Measurements from ENCODE around the gene MICU1. TPM values are rescaled to one million over a fixed set of nuclear protein-coding genes. Genes with fewer than 3 reads are reported as not detected.

MICU1 gene
- total and polyA plus RNA-seq, 2 donors from 2014 or later, result 46.3 to 89.9 TPM

DNA sequence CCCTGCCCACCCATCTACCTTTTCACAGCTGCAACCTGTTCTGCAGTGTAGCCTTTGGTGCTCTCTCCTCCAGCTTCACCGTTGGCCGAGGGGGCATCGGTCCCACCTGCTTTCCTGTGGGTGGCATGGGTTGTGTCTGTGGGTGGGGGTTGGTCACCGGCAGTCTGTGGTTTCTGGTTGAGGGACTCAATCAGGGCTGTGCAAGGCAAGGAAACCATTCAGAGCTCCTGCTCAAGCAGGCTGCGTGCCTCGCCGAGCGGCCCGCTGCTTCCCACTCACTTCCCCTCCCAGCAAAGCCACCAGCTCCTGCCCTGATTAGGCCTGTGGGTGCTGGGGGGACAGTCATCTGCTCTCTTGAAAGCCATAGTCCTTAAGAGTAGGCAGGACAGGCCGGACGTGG lies 280.9 kb downstream of the MICU1 start:
- H3K27ac ChIP-seq (ENCODE audit: low read depth in 2 of 2, low read length in 2 of 2), result no peak overlapping the region
- DNase-seq (no peak), FAIRE-seq (no peak)
- H3K4me1 ChIP-seq (ENCODE audit: control insufficient read depth in 2 of 3, insufficient read depth in 2 of 3, low read depth in 1 of 3, low read length in 3 of 3), result no peaks in the 10 kb centered on the region
- TF ChIP-seq, protein P1, sequence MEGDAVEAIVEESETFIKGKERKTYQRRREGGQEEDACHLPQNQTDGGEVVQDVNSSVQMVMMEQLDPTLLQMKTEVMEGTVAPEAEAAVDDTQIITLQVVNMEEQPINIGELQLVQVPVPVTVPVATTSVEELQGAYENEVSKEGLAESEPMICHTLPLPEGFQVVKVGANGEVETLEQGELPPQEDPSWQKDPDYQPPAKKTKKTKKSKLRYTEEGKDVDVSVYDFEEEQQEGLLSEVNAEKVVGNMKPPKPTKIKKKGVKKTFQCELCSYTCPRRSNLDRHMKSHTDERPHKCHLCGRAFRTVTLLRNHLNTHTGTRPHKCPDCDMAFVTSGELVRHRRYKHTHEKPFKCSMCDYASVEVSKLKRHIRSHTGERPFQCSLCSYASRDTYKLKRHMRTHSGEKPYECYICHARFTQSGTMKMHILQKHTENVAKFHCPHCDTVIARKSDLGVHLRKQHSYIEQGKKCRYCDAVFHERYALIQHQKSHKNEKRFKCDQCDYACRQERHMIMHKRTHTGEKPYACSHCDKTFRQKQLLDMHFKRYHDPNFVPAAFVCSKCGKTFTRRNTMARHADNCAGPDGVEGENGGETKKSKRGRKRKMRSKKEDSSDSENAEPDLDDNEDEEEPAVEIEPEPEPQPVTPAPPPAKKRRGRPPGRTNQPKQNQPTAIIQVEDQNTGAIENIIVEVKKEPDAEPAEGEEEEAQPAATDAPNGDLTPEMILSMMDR (IDR thresholded peaks at IDR 0.05; ENCODE audit: borderline replicate concordance, extremely low read depth, insufficient read depth), result no peak
- intact Hi-C loops (cut with DNase I), result no loop called here
- no peaks in the 10 kb centered on the region for H3K27me3 ChIP-seq (ENCODE audit: control insufficient read depth, insufficient read depth, low read length)
- no peaks in the 10 kb centered on the region for H3K9me3 ChIP-seq (ENCODE audit: control insufficient read depth in 2 of 3, insufficient read depth in 1 of 3, low read length in 3 of 3)
- H3K4me3 ChIP-seq (ENCODE audit: low read length in 3 of 3), result no peak overlapping the region
- no peak overlapping the region for H3K9ac ChIP-seq (ENCODE audit: low read length in 3 of 3)
- H3K36me3 ChIP-seq (ENCODE audit: control insufficient read depth in 2 of 3, insufficient read depth in 3 of 3, low read length in 3 of 3), result peaks cover 0 to 20% (median 3%) of the 10 kb centered on the region in 3 donors

DNA sequence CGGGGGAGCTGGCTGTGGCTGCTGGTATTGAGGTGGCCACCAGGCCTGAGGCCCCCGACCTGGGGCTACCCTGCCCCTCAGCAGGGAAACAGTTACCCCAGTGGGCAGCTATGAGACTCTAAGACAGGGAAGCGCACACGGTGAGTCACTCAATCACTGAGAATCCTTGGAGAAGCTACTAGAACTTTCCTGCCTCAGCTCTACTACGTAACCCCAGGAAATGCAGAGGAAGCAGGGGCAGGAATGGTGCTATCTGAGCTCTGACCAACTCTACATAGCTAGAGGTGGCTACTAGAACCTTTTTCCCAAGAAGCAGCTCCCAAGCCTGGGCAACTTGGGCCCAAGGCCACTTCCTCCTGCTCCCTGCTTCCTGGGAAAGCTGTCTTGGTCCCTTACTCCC lies 283.0 kb downstream of the MICU1 start:
- DNase-seq (no peak), FAIRE-seq (no peak)
- Histone ChIP-seq H3K27me3 (ENCODE audit: control insufficient read depth, insufficient read depth, low read length) (no peaks in the 10 kb centered on the region), H3K9me3 (ENCODE audit: control insufficient read depth in 2 of 3, insufficient read depth in 1 of 3, low read length in 3 of 3) (no peaks in the 10 kb centered on the region), H3K4me1 (ENCODE audit: control insufficient read depth in 2 of 3, insufficient read depth in 2 of 3, low read depth in 1 of 3, low read length in 3 of 3) (no peaks in the 10 kb centered on the region), H3K27ac (ENCODE audit: low read depth in 2 of 2, low read length in 2 of 2) (no peak overlapping the region), H3K9ac (ENCODE audit: low read length in 3 of 3) (no peak overlapping the region), H3K4me3 (ENCODE audit: low read length in 3 of 3) (no peak overlapping the region), H3K36me3 (ENCODE audit: control insufficient read depth in 2 of 3, insufficient read depth in 3 of 3, low read length in 3 of 3) (peaks cover 0 to 21% (median 6%) of the 10 kb centered on the region in 3 donors)
- TF ChIP-seq, protein P1 (IDR thresholded peaks at IDR 0.05; ENCODE audit: borderline replicate concordance, extremely low read depth, insufficient read depth), result no peak
- intact Hi-C loops (cut with DNase I), result no loop called here

DNA sequence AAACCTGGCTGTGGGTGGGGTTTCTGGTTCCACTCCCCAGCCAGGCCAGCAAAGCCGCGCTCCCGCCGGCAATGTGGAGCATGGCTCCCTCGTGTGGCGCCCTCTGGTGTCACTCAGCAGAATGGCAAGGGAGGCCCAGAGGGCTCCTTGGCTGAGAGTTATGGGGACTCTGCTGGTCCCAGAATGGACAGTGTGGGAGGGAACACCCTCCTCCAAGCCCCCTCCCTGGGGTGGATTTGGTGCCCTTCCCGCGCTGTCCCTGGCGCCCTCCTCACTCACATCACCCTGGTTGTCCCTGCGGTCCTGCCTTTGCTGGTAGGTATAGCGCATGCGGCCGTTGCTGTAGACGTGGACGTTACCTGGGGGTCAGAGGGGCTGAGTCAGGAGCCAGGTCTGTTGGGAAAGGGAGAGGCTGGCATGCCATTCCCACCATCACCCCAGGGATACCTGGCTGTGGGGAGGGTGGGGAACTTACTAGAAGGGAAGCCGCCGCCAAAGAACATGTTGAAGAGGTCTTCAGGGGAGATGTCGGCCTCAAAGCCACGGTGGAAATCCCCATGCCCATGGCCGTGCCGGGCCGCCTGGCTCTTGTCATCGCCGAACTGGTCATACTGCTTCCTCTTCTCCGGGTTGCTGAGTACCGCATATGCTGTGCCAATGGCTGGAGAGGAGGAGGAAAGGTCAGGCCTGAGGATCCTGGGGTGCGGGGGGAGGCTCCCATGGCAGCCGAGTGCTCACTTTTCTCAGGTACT lies 285.2 kb downstream of the MICU1 start:
- DNase-seq (peak; percentile 55 to 91 (median 73)), FAIRE-seq (no peak)
- intact Hi-C loops (cut with DNase I), result no loop called here
- Histone ChIP-seq H3K4me1 (ENCODE audit: control insufficient read depth in 2 of 3, insufficient read depth in 2 of 3, low read depth in 1 of 3, low read length in 3 of 3) (peaks cover 0 to 14% (median 13%) of the 10 kb centered on the region in 3 donors), H3K4me3 (ENCODE audit: low read length in 3 of 3) (no peak overlapping the region), H3K36me3 (ENCODE audit: control insufficient read depth in 2 of 3, insufficient read depth in 3 of 3, low read length in 3 of 3) (peaks cover 4 to 27% (median 10%) of the 10 kb centered on the region in 3 donors), H3K9me3 (ENCODE audit: control insufficient read depth in 2 of 3, insufficient read depth in 1 of 3, low read length in 3 of 3) (no peaks in the 10 kb centered on the region), H3K9ac (ENCODE audit: low read length in 3 of 3) (no peak overlapping the region), H3K27me3 (ENCODE audit: control insufficient read depth, insufficient read depth, low read length) (no peaks in the 10 kb centered on the region), H3K27ac (ENCODE audit: low read depth in 2 of 2, low read length in 2 of 2) (no peak overlapping the region)
- TF ChIP-seq, protein P1 (IDR thresholded peaks at IDR 0.05; ENCODE audit: borderline replicate concordance, extremely low read depth, insufficient read depth), result peak; percentile 91

Data from kidney (tissue), 14 donors.